Measurements from ENCODE around the gene CELF2. TPM values are rescaled to one million over a fixed set of nuclear protein-coding genes. Genes with fewer than 3 reads are reported as not detected.

The CELF2 gene
- total RNA-seq (10 to 100 TPM; 43.3 to 46.2 TPM), polyA plus RNA-seq (ENCODE audit: insufficient read length in 2 of 2) (10 to 100 TPM; 54.1 to 65.6 TPM)
- long read RNA-seq, donor 1, full-length matches to known transcripts: 3 of 10 reads
- long read RNA-seq, donor 1, partial matches to known transcripts: 7 of 10 reads
- long read RNA-seq, donor 1, other reads (novel, unspliced or antisense): 0 of 10 reads
- long read RNA-seq, donor 2: 0 reads
- long read RNA-seq, donor 3, partial matches to known transcripts: 0 of 1 reads
- long read RNA-seq, donor 3, other reads (novel, unspliced or antisense): 0 of 1 reads
- long read RNA-seq, donor 4, full-length matches to known transcripts: 2 of 2 reads
- long read RNA-seq, donor 4, partial matches to known transcripts: 0 of 2 reads
- long read RNA-seq, donor 4, other reads (novel, unspliced or antisense): 0 of 2 reads

GRCh38 chr10:11017570-11018431, at the start of gene CELF2:
TSS of gene CELF2 (plus strand) at chr10:11017872. CDS start at chr10:11018090, 218 bp downstream.
- peak in 2 of 6 donors; percentile 85 for DNase-seq (ENCODE audit: low read depth in 4 of 6, low spot score in 6 of 6)
- Histone ChIP-seq H3K4me1 (ENCODE audit: control insufficient read depth, insufficient read depth, low read length) (peaks cover 6% of the 10 kb centered on the region), H3K9me3 (ENCODE audit: control insufficient read depth, insufficient read depth, low read length) (no peaks in the 10 kb centered on the region), H3K27ac (ENCODE audit: low read depth, low read length) (peak within 1 kb of the TSS; percentile 76), H3K36me3 (ENCODE audit: control insufficient read depth, insufficient read depth, low read length) (no peaks in the 10 kb centered on the region), H3K4me3 (ENCODE audit: low read depth, low read length) (peak within 1 kb of the TSS; percentile 79), H3K27me3 (ENCODE audit: control insufficient read depth, insufficient read depth, low read length) (peaks cover 3% of the 10 kb centered on the region)
- under 1% methylated on average over 133 of the region's 133 CpGs for WGBS (ENCODE audit: insufficient coverage)

- Histone ChIP-seq H3K27me3 (ENCODE audit: control insufficient read depth, insufficient read depth, low read length) (no peaks in the 10 kb centered on the region), H3K27ac (ENCODE audit: low read depth, low read length) (no peak overlapping the region), H3K4me1 (ENCODE audit: control insufficient read depth, insufficient read depth, low read length) (peaks cover 3% of the 10 kb centered on the region), H3K4me3 (ENCODE audit: low read depth, low read length) (no peak overlapping the region), H3K9me3 (ENCODE audit: control insufficient read depth, insufficient read depth, low read length) (no peaks in the 10 kb centered on the region), H3K36me3 (ENCODE audit: control insufficient read depth, insufficient read depth, low read length) (no peaks in the 10 kb centered on the region)
- WGBS (ENCODE audit: insufficient coverage): no CpG with 5 or more reads among the region's 4 CpGs
- no peak for DNase-seq (ENCODE audit: low read depth in 4 of 6, low spot score in 6 of 6)
Observed at GRCh38 chr10:10968257-10968588, 49.4 kb upstream of the CELF2 start.

DNA sequence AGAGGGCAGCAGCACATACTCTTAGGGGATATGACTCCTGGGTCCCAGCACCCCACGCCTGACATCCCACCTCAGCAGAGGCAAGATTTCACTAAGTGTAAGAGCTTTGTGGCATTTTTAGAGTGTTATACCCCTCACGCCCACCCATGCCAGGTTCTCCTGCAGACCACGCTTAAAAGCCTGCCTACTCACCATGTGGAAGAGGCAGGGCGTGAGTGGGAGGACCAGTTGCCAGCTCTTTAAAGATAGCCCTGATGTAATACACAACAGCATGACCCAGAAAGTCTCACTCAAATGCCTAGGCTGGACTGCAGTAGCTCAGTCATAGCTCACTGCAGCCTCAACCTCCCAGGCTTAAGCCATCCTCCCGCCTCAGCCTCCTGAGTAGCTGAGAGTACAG, 44.4 kb upstream of the CELF2 start:
- Histone ChIP-seq H3K9me3 (ENCODE audit: control insufficient read depth, insufficient read depth, low read length) (no peaks in the 10 kb centered on the region), H3K4me3 (ENCODE audit: low read depth, low read length) (no peak overlapping the region), H3K36me3 (ENCODE audit: control insufficient read depth, insufficient read depth, low read length) (no peaks in the 10 kb centered on the region), H3K27ac (ENCODE audit: low read depth, low read length) (no peak overlapping the region), H3K27me3 (ENCODE audit: control insufficient read depth, insufficient read depth, low read length) (no peaks in the 10 kb centered on the region), H3K4me1 (ENCODE audit: control insufficient read depth, insufficient read depth, low read length) (no peaks in the 10 kb centered on the region)
- WGBS (ENCODE audit: insufficient coverage): 94% methylated on average over 3 of the region's 5 CpGs
- DNase-seq (ENCODE audit: low read depth in 4 of 6, low spot score in 6 of 6): no peak

DNA sequence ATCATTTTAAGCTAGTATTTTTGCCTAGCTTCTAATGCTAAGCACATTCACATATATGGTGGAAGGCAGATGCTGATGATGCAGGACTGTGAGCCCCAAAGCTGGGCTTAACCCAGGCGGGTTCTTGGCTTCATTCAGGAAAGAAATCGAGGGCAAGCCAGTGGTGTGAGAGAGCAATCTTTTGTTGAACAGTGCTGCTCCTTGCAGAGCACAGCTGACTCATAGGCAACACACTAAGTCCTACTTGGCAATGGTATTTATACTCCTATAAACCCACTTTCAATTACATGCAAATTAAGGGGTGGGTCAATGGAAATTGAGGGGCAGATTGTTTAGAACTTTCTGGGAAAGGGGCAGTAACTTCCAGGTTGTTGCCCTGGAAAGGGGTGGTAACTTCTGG, 42.0 kb upstream of the CELF2 start:
- Histone ChIP-seq H3K9me3 (ENCODE audit: control insufficient read depth, insufficient read depth, low read length) (no peaks in the 10 kb centered on the region), H3K27me3 (ENCODE audit: control insufficient read depth, insufficient read depth, low read length) (no peaks in the 10 kb centered on the region), H3K36me3 (ENCODE audit: control insufficient read depth, insufficient read depth, low read length) (no peaks in the 10 kb centered on the region), H3K4me1 (ENCODE audit: control insufficient read depth, insufficient read depth, low read length) (no peaks in the 10 kb centered on the region), H3K27ac (ENCODE audit: low read depth, low read length) (no peak overlapping the region), H3K4me3 (ENCODE audit: low read depth, low read length) (no peak overlapping the region)
- WGBS (ENCODE audit: insufficient coverage): no CpG with 5 or more reads among the region's 2 CpGs
- DNase-seq (ENCODE audit: low read depth in 4 of 6, low spot score in 6 of 6): no peak

GRCh38 chr10:10976652-10977051, 41.0 kb upstream of the CELF2 start:
- Histone ChIP-seq H3K27ac (ENCODE audit: low read depth, low read length) (no peak overlapping the region), H3K4me1 (ENCODE audit: control insufficient read depth, insufficient read depth, low read length) (no peaks in the 10 kb centered on the region), H3K4me3 (ENCODE audit: low read depth, low read length) (no peak overlapping the region), H3K27me3 (ENCODE audit: control insufficient read depth, insufficient read depth, low read length) (no peaks in the 10 kb centered on the region), H3K36me3 (ENCODE audit: control insufficient read depth, insufficient read depth, low read length) (no peaks in the 10 kb centered on the region), H3K9me3 (ENCODE audit: control insufficient read depth, insufficient read depth, low read length) (no peaks in the 10 kb centered on the region)
- 89% methylated on average over 4 of the region's 4 CpGs for WGBS (ENCODE audit: insufficient coverage)
- no peak for DNase-seq (ENCODE audit: low read depth in 4 of 6, low spot score in 6 of 6)

DNA sequence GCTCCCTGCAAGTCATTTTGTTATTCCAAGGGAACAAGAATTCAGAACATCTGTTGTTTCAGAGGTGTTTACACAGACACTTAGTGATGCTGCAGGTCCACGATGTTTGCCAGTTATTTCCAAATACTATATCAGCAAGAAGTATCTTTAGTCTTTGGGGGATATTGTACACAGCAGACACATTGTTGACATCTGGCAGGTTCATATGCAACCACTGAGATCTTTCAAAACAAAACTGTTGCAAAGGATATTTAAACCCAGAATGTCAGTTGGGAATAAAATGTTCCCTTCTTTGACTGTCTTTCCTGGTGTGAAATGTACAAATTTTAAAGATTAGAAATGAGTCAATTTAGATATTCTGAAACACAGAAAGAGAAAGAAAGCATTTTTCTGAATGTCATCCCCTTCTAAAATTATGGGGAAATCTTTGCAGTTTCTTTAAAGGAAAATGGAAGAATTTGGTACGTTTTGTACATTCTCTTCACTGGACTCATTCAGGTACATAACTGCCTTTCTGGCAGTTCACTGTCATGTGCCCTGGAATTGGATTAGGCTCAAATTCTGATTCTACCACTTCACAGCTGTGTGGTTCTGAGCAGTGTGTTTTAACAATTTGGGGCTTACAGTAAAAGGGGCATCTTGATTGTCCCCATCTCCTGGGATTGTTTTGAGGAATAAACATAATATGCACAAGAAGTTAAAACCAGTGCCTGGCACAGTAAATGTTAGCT, 40.3 kb upstream of the CELF2 start:
- no peaks in the 10 kb centered on the region for H3K9me3 ChIP-seq (ENCODE audit: control insufficient read depth, insufficient read depth, low read length)
- H3K4me1 ChIP-seq (ENCODE audit: control insufficient read depth, insufficient read depth, low read length): no peaks in the 10 kb centered on the region
- no peaks in the 10 kb centered on the region for H3K27me3 ChIP-seq (ENCODE audit: control insufficient read depth, insufficient read depth, low read length)
- no peak overlapping the region for H3K4me3 ChIP-seq (ENCODE audit: low read depth, low read length)
- WGBS (ENCODE audit: insufficient coverage): 60% methylated on average over 1 of the region's 2 CpGs
- peak in 2 of 6 donors; percentile 16 to 37 for DNase-seq (ENCODE audit: low read depth in 4 of 6, low spot score in 6 of 6)
- no peaks in the 10 kb centered on the region for H3K36me3 ChIP-seq (ENCODE audit: control insufficient read depth, insufficient read depth, low read length)
- no peak overlapping the region for H3K27ac ChIP-seq (ENCODE audit: low read depth, low read length)

- Histone ChIP-seq H3K9me3 (ENCODE audit: control insufficient read depth, insufficient read depth, low read length) (no peaks in the 10 kb centered on the region), H3K27ac (ENCODE audit: low read depth, low read length) (no peak overlapping the region), H3K27me3 (ENCODE audit: control insufficient read depth, insufficient read depth, low read length) (no peaks in the 10 kb centered on the region), H3K4me1 (ENCODE audit: control insufficient read depth, insufficient read depth, low read length) (no peaks in the 10 kb centered on the region), H3K36me3 (ENCODE audit: control insufficient read depth, insufficient read depth, low read length) (no peaks in the 10 kb centered on the region), H3K4me3 (ENCODE audit: low read depth, low read length) (no peak overlapping the region)
- DNase-seq (ENCODE audit: low read depth in 4 of 6, low spot score in 6 of 6): peak in 1 of 6 donors; percentile 16
- WGBS (ENCODE audit: insufficient coverage): no CpG with 5 or more reads among the region's 2 CpGs
Observed at GRCh38 chr10:10977978-10978377, 39.7 kb upstream of the CELF2 start.

- Histone ChIP-seq H3K9me3 (ENCODE audit: control insufficient read depth, insufficient read depth, low read length) (no peaks in the 10 kb centered on the region), H3K4me3 (ENCODE audit: low read depth, low read length) (no peak overlapping the region), H3K27me3 (ENCODE audit: control insufficient read depth, insufficient read depth, low read length) (no peaks in the 10 kb centered on the region), H3K4me1 (ENCODE audit: control insufficient read depth, insufficient read depth, low read length) (peaks cover 3% of the 10 kb centered on the region), H3K27ac (ENCODE audit: low read depth, low read length) (peak overlapping the region; percentile 78), H3K36me3 (ENCODE audit: control insufficient read depth, insufficient read depth, low read length) (no peaks in the 10 kb centered on the region)
- WGBS (ENCODE audit: insufficient coverage): no CpG with 5 or more reads among the region's 2 CpGs
- DNase-seq (ENCODE audit: low read depth in 4 of 6, low spot score in 6 of 6): peak in 1 of 6 donors; percentile 30
Observed at GRCh38 chr10:10985361-10985760, 32.3 kb upstream of the CELF2 start.

DNA sequence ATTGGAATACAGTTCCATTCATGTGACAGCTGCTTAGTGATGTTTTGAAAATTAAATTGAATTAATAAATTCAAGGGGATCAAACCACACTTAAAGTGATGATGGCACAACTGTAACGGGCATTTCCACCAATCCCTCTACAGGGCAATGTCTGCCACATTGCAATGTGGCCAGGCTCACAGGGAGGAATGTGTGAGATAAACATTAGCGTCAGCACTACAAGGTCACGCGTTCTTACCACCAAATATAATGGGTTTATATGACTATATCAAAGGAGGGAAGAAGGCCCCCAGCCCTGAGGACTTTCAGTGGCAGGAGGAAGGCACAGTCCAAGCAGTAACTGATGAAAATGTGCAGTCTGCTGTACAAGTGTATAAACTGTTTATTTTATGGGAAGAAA, 31.1 kb upstream of the CELF2 start:
- H3K27ac ChIP-seq (ENCODE audit: low read depth, low read length): no peak overlapping the region
- H3K9me3 ChIP-seq (ENCODE audit: control insufficient read depth, insufficient read depth, low read length): no peaks in the 10 kb centered on the region
- no peak for DNase-seq (ENCODE audit: low read depth in 4 of 6, low spot score in 6 of 6)
- WGBS (ENCODE audit: insufficient coverage): no CpG with 5 or more reads among the region's 4 CpGs
- H3K4me3 ChIP-seq (ENCODE audit: low read depth, low read length): no peak overlapping the region
- no peaks in the 10 kb centered on the region for H3K27me3 ChIP-seq (ENCODE audit: control insufficient read depth, insufficient read depth, low read length)
- peaks cover 3% of the 10 kb centered on the region for H3K4me1 ChIP-seq (ENCODE audit: control insufficient read depth, insufficient read depth, low read length)
- H3K36me3 ChIP-seq (ENCODE audit: control insufficient read depth, insufficient read depth, low read length): no peaks in the 10 kb centered on the region

Data from spinal cord (tissue), 10 donors.